Activated CD4-positive, alpha-beta T cell treated with anti-CD3 and anti-CD28 coated beads for 1 hour (primary cell): ENCODE measurements around the gene SLC24A4.
A peak's percentile ranks its signal among the peaks of the same experiment; 100 is the strongest.

Experiments used
- DNase-seq: peaks from one replicate; pipeline ENCODE4 v3.0.0-alpha.2; 2020

Gene SLC24A4

GRCh38 chr14:92507174-92507768 is 184.3 kb downstream of the SLC24A4 start:
- no peak for DNase-seq

- no peak for DNase-seq
These were observed 188.0 kb downstream of the SLC24A4 start for GRCh38 chr14:92510972-92511371.

- no peak for DNase-seq
These were observed 188.7 kb downstream of the SLC24A4 start for GRCh38 chr14:92511453-92512238.

- no peak for DNase-seq
These were observed 189.8 kb downstream of the SLC24A4 start for GRCh38 chr14:92512807-92513203.

GRCh38 chr14:92513204-92513965 is 190.4 kb downstream of the SLC24A4 start, which contains the start of gene RIN3:
Gene RIN3, plus strand, starts transcription at chr14:92513781. Its CDS starts 152 bp downstream, at chr14:92513933.
- DNase-seq = no peak

- DNase-seq = peak; percentile 32
These were observed 191.2 kb downstream of the SLC24A4 start for GRCh38 chr14:92513966-92514843.

GRCh38 chr14:92514844-92515514 is 192.0 kb downstream of the SLC24A4 start:
- DNase-seq = no peak

- no peak for DNase-seq
These were observed 192.8 kb downstream of the SLC24A4 start for GRCh38 chr14:92515546-92516343.

- DNase-seq = no peak
These were observed 193.5 kb downstream of the SLC24A4 start for GRCh38 chr14:92516344-92516965.

GRCh38 chr14:92516966-92517506 is 194.1 kb downstream of the SLC24A4 start:
- peak; percentile 31 for DNase-seq

- DNase-seq = no peak
These were observed 194.8 kb downstream of the SLC24A4 start for GRCh38 chr14:92517761-92518160.

GRCh38 chr14:92519246-92520101 is 196.5 kb downstream of the SLC24A4 start:
- DNase-seq = no peak

- DNase-seq = no peak
These were observed 197.4 kb downstream of the SLC24A4 start for GRCh38 chr14:92520102-92521057.

- no peak for DNase-seq
These were observed 198.1 kb downstream of the SLC24A4 start for GRCh38 chr14:92521058-92521415.

GRCh38 chr14:92523752-92524151 is 200.8 kb downstream of the SLC24A4 start:
- DNase-seq = no peak

- no peak for DNase-seq
These were observed 201.7 kb downstream of the SLC24A4 start for GRCh38 chr14:92524602-92525185.

- DNase-seq = no peak
These were observed 202.5 kb downstream of the SLC24A4 start for GRCh38 chr14:92525322-92526095.
